ENCODE measurements around the gene GMPR. TPM values are rescaled to one million over a fixed set of nuclear protein-coding genes. Genes with fewer than 3 reads are reported as not detected.

Gene GMPR
- total RNA-seq, 1 donor: 6.5 TPM

GRCh38 chr6:16320533-16321340 is 82.3 kb downstream of the GMPR start:
- Histone ChIP-seq H2AFZ (ENCODE audit: low read length) (peak overlapping the region; percentile 54), H3K79me2 (ENCODE audit: insufficient read depth, low read length) (peaks cover 3% of the 10 kb centered on the region), H3K36me3 (ENCODE audit: insufficient read depth, low read length) (no peaks in the 10 kb centered on the region), H4K20me1 (ENCODE audit: insufficient read depth, low read length) (peaks cover 28% of the 10 kb centered on the region), H3K4me1 (ENCODE audit: insufficient read depth, low read length) (peaks cover 69% of the 10 kb centered on the region), H3K4me3 (ENCODE audit: insufficient read depth, low read length) (peak overlapping the region; percentile 63), H3K27me3 (ENCODE audit: insufficient read depth, low read length) (no peaks in the 10 kb centered on the region), H3K4me2 (ENCODE audit: insufficient read depth, low read length) (peak overlapping the region; percentile 91), H3K27ac (ENCODE audit: low read depth, low read length) (peak overlapping the region; percentile 98), H3K9me3 (ENCODE audit: low read depth, low read length) (no peaks in the 10 kb centered on the region)
- DNase-seq (ENCODE audit: insufficient read length, low spot score, missing footprints): peak; percentile 90
- TF ChIP-seq, protein P1, sequence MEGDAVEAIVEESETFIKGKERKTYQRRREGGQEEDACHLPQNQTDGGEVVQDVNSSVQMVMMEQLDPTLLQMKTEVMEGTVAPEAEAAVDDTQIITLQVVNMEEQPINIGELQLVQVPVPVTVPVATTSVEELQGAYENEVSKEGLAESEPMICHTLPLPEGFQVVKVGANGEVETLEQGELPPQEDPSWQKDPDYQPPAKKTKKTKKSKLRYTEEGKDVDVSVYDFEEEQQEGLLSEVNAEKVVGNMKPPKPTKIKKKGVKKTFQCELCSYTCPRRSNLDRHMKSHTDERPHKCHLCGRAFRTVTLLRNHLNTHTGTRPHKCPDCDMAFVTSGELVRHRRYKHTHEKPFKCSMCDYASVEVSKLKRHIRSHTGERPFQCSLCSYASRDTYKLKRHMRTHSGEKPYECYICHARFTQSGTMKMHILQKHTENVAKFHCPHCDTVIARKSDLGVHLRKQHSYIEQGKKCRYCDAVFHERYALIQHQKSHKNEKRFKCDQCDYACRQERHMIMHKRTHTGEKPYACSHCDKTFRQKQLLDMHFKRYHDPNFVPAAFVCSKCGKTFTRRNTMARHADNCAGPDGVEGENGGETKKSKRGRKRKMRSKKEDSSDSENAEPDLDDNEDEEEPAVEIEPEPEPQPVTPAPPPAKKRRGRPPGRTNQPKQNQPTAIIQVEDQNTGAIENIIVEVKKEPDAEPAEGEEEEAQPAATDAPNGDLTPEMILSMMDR (IDR thresholded peaks at IDR 0.05; ENCODE audit: extremely low read depth, low read depth, low read length): no peak

GRCh38 chr6:16321341-16321710 is 82.9 kb downstream of the GMPR start:
- peaks cover 69% of the 10 kb centered on the region for H3K4me1 ChIP-seq (ENCODE audit: insufficient read depth, low read length)
- peaks cover 3% of the 10 kb centered on the region for H3K79me2 ChIP-seq (ENCODE audit: insufficient read depth, low read length)
- DNase-seq (ENCODE audit: insufficient read length, low spot score, missing footprints): no peak
- no peak overlapping the region for H3K4me3 ChIP-seq (ENCODE audit: insufficient read depth, low read length)
- H3K27ac ChIP-seq (ENCODE audit: low read depth, low read length): peak overlapping the region; percentile 98
- no peak overlapping the region for H3K4me2 ChIP-seq (ENCODE audit: insufficient read depth, low read length)
- no peak overlapping the region for H2AFZ ChIP-seq (ENCODE audit: low read length)
- TF ChIP-seq, protein P1 (IDR thresholded peaks at IDR 0.05; ENCODE audit: extremely low read depth, low read depth, low read length): no peak
- no peaks in the 10 kb centered on the region for H3K36me3 ChIP-seq (ENCODE audit: insufficient read depth, low read length)
- H3K9me3 ChIP-seq (ENCODE audit: low read depth, low read length): no peaks in the 10 kb centered on the region
- H4K20me1 ChIP-seq (ENCODE audit: insufficient read depth, low read length): peaks cover 24% of the 10 kb centered on the region
- H3K27me3 ChIP-seq (ENCODE audit: insufficient read depth, low read length): no peaks in the 10 kb centered on the region

DNA sequence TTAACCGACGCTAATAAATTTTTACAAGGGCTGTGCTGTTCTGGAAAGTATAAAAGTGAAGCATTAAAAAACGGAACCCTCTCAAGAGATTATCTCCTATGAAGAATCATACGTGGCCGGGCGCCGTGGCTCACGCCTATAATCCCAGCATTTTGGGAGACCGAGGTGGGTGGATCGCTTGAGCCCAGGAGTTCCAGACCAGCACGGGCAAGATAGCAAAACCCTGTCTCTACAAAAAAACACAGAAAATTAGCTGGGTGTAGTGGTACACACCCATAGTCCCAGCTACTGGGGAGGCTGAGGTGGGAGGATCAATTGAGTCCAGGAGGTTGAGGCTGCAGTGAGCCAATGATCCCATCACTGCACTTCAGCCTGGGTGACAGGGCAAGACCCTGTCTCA is 83.4 kb downstream of the GMPR start:
- TF ChIP-seq, protein P1 (IDR thresholded peaks at IDR 0.05; ENCODE audit: extremely low read depth, low read depth, low read length): no peak
- H3K27ac ChIP-seq (ENCODE audit: low read depth, low read length): peak overlapping the region; percentile 98
- no peak overlapping the region for H3K4me3 ChIP-seq (ENCODE audit: insufficient read depth, low read length)
- no peak for DNase-seq (ENCODE audit: insufficient read length, low spot score, missing footprints)
- H3K36me3 ChIP-seq (ENCODE audit: insufficient read depth, low read length): peaks cover 3% of the 10 kb centered on the region
- H3K4me1 ChIP-seq (ENCODE audit: insufficient read depth, low read length): peaks cover 65% of the 10 kb centered on the region
- H3K79me2 ChIP-seq (ENCODE audit: insufficient read depth, low read length): peaks cover 3% of the 10 kb centered on the region
- peaks cover 24% of the 10 kb centered on the region for H4K20me1 ChIP-seq (ENCODE audit: insufficient read depth, low read length)
- no peaks in the 10 kb centered on the region for H3K27me3 ChIP-seq (ENCODE audit: insufficient read depth, low read length)
- H3K9me3 ChIP-seq (ENCODE audit: low read depth, low read length): no peaks in the 10 kb centered on the region
- H3K4me2 ChIP-seq (ENCODE audit: insufficient read depth, low read length): no peak overlapping the region
- H2AFZ ChIP-seq (ENCODE audit: low read length): no peak overlapping the region

- Histone ChIP-seq H3K4me1 (ENCODE audit: insufficient read depth, low read length) (peaks cover 56% of the 10 kb centered on the region), H3K9me3 (ENCODE audit: low read depth, low read length) (no peaks in the 10 kb centered on the region), H2AFZ (ENCODE audit: low read length) (no peak overlapping the region), H4K20me1 (ENCODE audit: insufficient read depth, low read length) (peaks cover 24% of the 10 kb centered on the region), H3K4me2 (ENCODE audit: insufficient read depth, low read length) (peak overlapping the region; percentile 35), H3K79me2 (ENCODE audit: insufficient read depth, low read length) (peaks cover 3% of the 10 kb centered on the region), H3K36me3 (ENCODE audit: insufficient read depth, low read length) (peaks cover 6% of the 10 kb centered on the region), H3K27ac (ENCODE audit: low read depth, low read length) (peak overlapping the region; percentile 45), H3K4me3 (ENCODE audit: insufficient read depth, low read length) (no peak overlapping the region), H3K27me3 (ENCODE audit: insufficient read depth, low read length) (no peaks in the 10 kb centered on the region)
- TF ChIP-seq, protein P1 (IDR thresholded peaks at IDR 0.05; ENCODE audit: extremely low read depth, low read depth, low read length): no peak
- DNase-seq (ENCODE audit: insufficient read length, low spot score, missing footprints): peak; percentile 90
These were observed 84.4 kb downstream of the GMPR start for GRCh38 chr6:16322666-16323312.

Data from osteoblast (primary cell).